Panc1 (cell line): ENCODE measurements around the gene RAB14.

Source experiments
- POLR2AphosphoS5 ChIP-seq: IDR thresholded peaks from 2 replicates; pipeline ENCODE4 v1.6.1; 2012; ENCODE audit warnings: mild to moderate bottlenecking, low read depth, low read length, moderate library complexity
- TF ChIP-seq, protein P1 (sequence below): fragments of 450-650 bp; IDR thresholded peaks from 2 replicates; pipeline ENCODE4 v1.5.1; 2017; ENCODE audit warnings: mild to moderate bottlenecking
- TF ChIP-seq, protein P2 (sequence below), 2 experiments: IDR thresholded peaks; 2 replicates each; pipeline ENCODE4 v1.6.1; 2011 to 2012; ENCODE audit warnings: low read depth in 2 of 2, control low read depth in 1 of 2, low read length in 1 of 2, mild to moderate bottlenecking in 1 of 2, moderate library complexity in 1 of 2; ENCODE audit not compliant: insufficient read depth in 1 of 2

DNA sequence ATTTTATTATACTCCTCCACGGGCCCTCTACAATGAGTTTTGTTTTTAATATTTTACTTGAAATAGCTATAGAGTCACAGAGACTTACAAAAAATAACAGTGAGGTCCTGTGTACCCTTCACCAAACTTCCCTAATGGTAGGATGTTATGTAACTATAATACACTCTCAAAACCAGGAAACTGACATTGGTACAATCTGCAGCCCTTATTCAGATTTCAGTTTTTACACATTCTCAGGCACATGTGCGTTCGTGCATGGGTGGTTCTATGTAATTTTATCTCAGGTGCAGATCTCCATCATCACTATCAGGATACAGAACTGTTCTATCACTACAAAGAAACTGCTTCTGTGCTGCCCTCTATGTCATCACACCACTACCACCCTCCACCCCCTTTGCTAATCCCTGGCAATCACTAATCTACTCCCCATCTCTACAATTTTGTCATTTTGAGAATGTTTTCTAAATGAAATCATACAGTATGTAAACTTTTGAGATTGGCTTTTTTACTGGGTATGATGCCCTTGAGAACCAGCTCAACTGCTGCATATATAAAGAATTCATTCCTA lies 16.4 kb downstream of the RAB14 start:
- TF ChIP-seq, protein P1, sequence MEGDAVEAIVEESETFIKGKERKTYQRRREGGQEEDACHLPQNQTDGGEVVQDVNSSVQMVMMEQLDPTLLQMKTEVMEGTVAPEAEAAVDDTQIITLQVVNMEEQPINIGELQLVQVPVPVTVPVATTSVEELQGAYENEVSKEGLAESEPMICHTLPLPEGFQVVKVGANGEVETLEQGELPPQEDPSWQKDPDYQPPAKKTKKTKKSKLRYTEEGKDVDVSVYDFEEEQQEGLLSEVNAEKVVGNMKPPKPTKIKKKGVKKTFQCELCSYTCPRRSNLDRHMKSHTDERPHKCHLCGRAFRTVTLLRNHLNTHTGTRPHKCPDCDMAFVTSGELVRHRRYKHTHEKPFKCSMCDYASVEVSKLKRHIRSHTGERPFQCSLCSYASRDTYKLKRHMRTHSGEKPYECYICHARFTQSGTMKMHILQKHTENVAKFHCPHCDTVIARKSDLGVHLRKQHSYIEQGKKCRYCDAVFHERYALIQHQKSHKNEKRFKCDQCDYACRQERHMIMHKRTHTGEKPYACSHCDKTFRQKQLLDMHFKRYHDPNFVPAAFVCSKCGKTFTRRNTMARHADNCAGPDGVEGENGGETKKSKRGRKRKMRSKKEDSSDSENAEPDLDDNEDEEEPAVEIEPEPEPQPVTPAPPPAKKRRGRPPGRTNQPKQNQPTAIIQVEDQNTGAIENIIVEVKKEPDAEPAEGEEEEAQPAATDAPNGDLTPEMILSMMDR = no peak
- TF ChIP-seq, protein P2, sequence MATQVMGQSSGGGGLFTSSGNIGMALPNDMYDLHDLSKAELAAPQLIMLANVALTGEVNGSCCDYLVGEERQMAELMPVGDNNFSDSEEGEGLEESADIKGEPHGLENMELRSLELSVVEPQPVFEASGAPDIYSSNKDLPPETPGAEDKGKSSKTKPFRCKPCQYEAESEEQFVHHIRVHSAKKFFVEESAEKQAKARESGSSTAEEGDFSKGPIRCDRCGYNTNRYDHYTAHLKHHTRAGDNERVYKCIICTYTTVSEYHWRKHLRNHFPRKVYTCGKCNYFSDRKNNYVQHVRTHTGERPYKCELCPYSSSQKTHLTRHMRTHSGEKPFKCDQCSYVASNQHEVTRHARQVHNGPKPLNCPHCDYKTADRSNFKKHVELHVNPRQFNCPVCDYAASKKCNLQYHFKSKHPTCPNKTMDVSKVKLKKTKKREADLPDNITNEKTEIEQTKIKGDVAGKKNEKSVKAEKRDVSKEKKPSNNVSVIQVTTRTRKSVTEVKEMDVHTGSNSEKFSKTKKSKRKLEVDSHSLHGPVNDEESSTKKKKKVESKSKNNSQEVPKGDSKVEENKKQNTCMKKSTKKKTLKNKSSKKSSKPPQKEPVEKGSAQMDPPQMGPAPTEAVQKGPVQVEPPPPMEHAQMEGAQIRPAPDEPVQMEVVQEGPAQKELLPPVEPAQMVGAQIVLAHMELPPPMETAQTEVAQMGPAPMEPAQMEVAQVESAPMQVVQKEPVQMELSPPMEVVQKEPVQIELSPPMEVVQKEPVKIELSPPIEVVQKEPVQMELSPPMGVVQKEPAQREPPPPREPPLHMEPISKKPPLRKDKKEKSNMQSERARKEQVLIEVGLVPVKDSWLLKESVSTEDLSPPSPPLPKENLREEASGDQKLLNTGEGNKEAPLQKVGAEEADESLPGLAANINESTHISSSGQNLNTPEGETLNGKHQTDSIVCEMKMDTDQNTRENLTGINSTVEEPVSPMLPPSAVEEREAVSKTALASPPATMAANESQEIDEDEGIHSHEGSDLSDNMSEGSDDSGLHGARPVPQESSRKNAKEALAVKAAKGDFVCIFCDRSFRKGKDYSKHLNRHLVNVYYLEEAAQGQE (IDR thresholded peaks at IDR 0.05; ENCODE audit: insufficient read depth in 1 of 2, low read depth in 2 of 2, low read length in 1 of 2) = no peak
- no peak for TF ChIP-seq POLR2AphosphoS5
